CD14-positive monocyte (primary cell): ENCODE results near the gene LRP6. TPM values are rescaled to one million over a fixed set of nuclear protein-coding genes. Genes with fewer than 3 reads are reported as not detected.

Source experiments
- DNase-seq, 3 donors: peaks; one replicate each; pipeline ENCODE4 v3.0.0-alpha.2; 2011 to 2022
- H2AFZ ChIP-seq: 2 replicates; pipeline ENCODE4 v1.6.0; 2012; ENCODE audit warnings: mild to moderate bottlenecking, low read depth, low read length, inconsistent platforms; ENCODE audit not compliant: insufficient read depth, poor library complexity, severe bottlenecking
- H3K27ac ChIP-seq, 2 donors: 1 replicate in 1 of 2; 2 replicates in 1 of 2; pipeline ENCODE4 v1.5.1; 2012 to 2013; ENCODE audit warnings: low read length in 2 of 2, control low read depth in 1 of 2, inconsistent platforms in 1 of 2, low read depth in 1 of 2, mild to moderate bottlenecking in 1 of 2
- H3K27me3 ChIP-seq, 2 donors: one replicate each; pipeline versions ENCODE4 v1.6.0 to v1.6.1; 2011 to 2013; ENCODE audit warnings: low read length in 2 of 2; ENCODE audit not compliant: control insufficient read depth in 2 of 2, insufficient read depth in 2 of 2
- H3K36me3 ChIP-seq, 2 donors: replicated peaks in 1 of 2; 1 replicate in 1 of 2; 2 replicates in 1 of 2; pipeline versions ENCODE4 v1.5.1 to v1.6.1; 2012 to 2013; ENCODE audit warnings: low read length in 2 of 2, control low read depth in 1 of 2, inconsistent platforms in 1 of 2, mild to moderate bottlenecking in 1 of 2; ENCODE audit not compliant: insufficient read depth in 2 of 2, control insufficient read depth in 1 of 2
- H3K4me1 ChIP-seq, 2 donors: 1 replicate in 1 of 2; 2 replicates in 1 of 2; pipeline versions ENCODE4 v1.5.1 to v1.6.1; 2012 to 2013; ENCODE audit warnings: low read length in 2 of 2, control low read depth in 1 of 2, inconsistent platforms in 1 of 2, mild to moderate bottlenecking in 1 of 2, moderate library complexity in 1 of 2; ENCODE audit not compliant: insufficient read depth in 2 of 2, control insufficient read depth in 1 of 2
- H3K4me2 ChIP-seq: replicated peaks from 2 replicates; pipeline ENCODE3; 2012; ENCODE audit warnings: low read length, moderate library complexity, mild to moderate bottlenecking; ENCODE audit not compliant: poor library complexity, severe bottlenecking; ENCODE audit errors: extremely low read depth
- H3K4me3 ChIP-seq, 3 experiments: fragments of 200-600 bp in 1 of 3; sonication (generic) in 1 of 3; replicated peaks in 1 of 3; 1 replicate in 2 of 3; 2 replicates in 1 of 3; pipeline ENCODE4 v1.5.1; 2011 to 2013; ENCODE audit warnings: low read length in 3 of 3, mild to moderate bottlenecking in 3 of 3, control low read depth in 2 of 3, low read depth in 2 of 3, inconsistent platforms in 1 of 3, moderate library complexity in 1 of 3
- H3K79me2 ChIP-seq: 2 replicates; pipeline ENCODE4 v1.6.0; 2012; ENCODE audit warnings: mild to moderate bottlenecking, control low read depth, inconsistent platforms, low read length, moderate library complexity; ENCODE audit not compliant: insufficient read depth
- H3K9ac ChIP-seq: 2 replicates; pipeline ENCODE4 v1.6.0; 2017; ENCODE audit warnings: low read length, mild to moderate bottlenecking; ENCODE audit not compliant: insufficient read depth, poor library complexity, severe bottlenecking
- H3K9me3 ChIP-seq, 2 donors: replicated peaks in 1 of 2; 1 replicate in 1 of 2; 2 replicates in 1 of 2; pipeline versions ENCODE4 v1.5.1 to v1.6.1; 2012 to 2013; ENCODE audit warnings: low read length in 2 of 2, control low read depth in 1 of 2; ENCODE audit not compliant: control insufficient read depth in 1 of 2, insufficient read depth in 1 of 2
- H4K20me1 ChIP-seq: 2 replicates; pipeline ENCODE4 v1.6.0; 2012; ENCODE audit warnings: mild to moderate bottlenecking, low read length, control low read depth, moderate library complexity; ENCODE audit not compliant: insufficient read depth
- H3K27ac Mint-ChIP-seq, 7 donors: one replicate each; pipeline ENCODE4 v1.8.0; 2020; ENCODE audit warnings: mild to moderate bottlenecking in 7 of 7, mixed read lengths in 7 of 7, moderate library complexity in 6 of 7, inconsistent platforms in 2 of 7
- H3K27me3 Mint-ChIP-seq, 3 donors: one replicate each; pipeline ENCODE4 v1.8.0; 2021 to 2022; ENCODE audit warnings: low read depth in 3 of 3, mild to moderate bottlenecking in 3 of 3, mixed read lengths in 3 of 3, moderate library complexity in 3 of 3, inconsistent platforms in 1 of 3
- H3K36me3 Mint-ChIP-seq, 2 donors: one replicate each; pipeline ENCODE4 v1.8.0; 2020; ENCODE audit warnings: mixed read lengths in 2 of 2, inconsistent platforms in 1 of 2, mild to moderate bottlenecking in 1 of 2
- H3K4me1 Mint-ChIP-seq: one replicate; pipeline ENCODE4 v1.8.0; 2020; ENCODE audit warnings: mild to moderate bottlenecking, mixed read lengths
- H3K4me3 Mint-ChIP-seq, 2 donors: one replicate each; pipeline ENCODE4 v1.8.0; 2020; ENCODE audit warnings: mild to moderate bottlenecking in 2 of 2, mixed read lengths in 2 of 2, moderate library complexity in 1 of 2
- H3K9me3 Mint-ChIP-seq, 7 donors: one replicate each; pipeline ENCODE4 v1.8.0; 2020 to 2022; ENCODE audit warnings: mixed read lengths in 7 of 7, mild to moderate bottlenecking in 6 of 7, moderate library complexity in 6 of 7, inconsistent platforms in 2 of 7
- CTCF ChIP-seq: fragments of 200-600 bp; IDR thresholded peaks from one replicate; pipeline ENCODE4 v1.8.0; 2022; ENCODE audit warnings: antibody characterized with exemption, mild to moderate bottlenecking
- WGBS: methylation state at CpG from one replicate; pipeline ENCODE4 v1.1.5; 2013; ENCODE audit warnings: missing lambda C conversion rate; ENCODE audit not compliant: insufficient coverage; 5-methylcytosine and 5-hydroxymethylcytosine counted together
- intact Hi-C, 2 donors: fragments of 100-400 bp; cut with micrococcal nuclease; formaldehyde crosslinking; loops; one replicate each; pipeline versions ENCODE4 v1.15.0 to v1.15.1; 2023
- polyA plus RNA-seq, 3 donors: library from polyadenylated mRNA; depleted of rRNA in 1 of 3; unstranded in 2 of 3; stranded (reverse) in 1 of 3; fragments of 300-500 nt in 2 of 3; fragments of >200 nt in 1 of 3; fragmentation: Illumina TruSeq in 2 of 3; gene quantifications; 1 replicate in 2 of 3; 2 replicates in 1 of 3; pipeline ENCODE4 v1.2.3, GENCODE V29; 2012 to 2021

Gene LRP6
- polyA plus RNA-seq, 3 donors, result 0.08 TPM; not detected in 2

- no peak for TF ChIP-seq CTCF
- Histone ChIP-seq H3K4me1 (no peaks in the 10 kb centered on the region), H4K20me1 (no peaks in the 10 kb centered on the region), H3K9ac (no peak overlapping the region), H3K36me3 (no peaks in the 10 kb centered on the region), H2AFZ (no peak overlapping the region), H3K4me2 (no peak overlapping the region), H3K79me2 (no peaks in the 10 kb centered on the region), H3K27ac (no peak overlapping the region), H3K27me3 (no peaks in the 10 kb centered on the region), H3K4me3 (no peak overlapping the region), H3K9me3 (peaks cover 0 to 7% of the 10 kb centered on the region in 2 donors)
- Mint-ChIP-seq H3K27ac (no peak overlapping the region), H3K4me3 (no peak overlapping the region), H3K36me3 (no peaks in the 10 kb centered on the region), H3K9me3 (peaks cover 0 to 14% (median 8%) of the 10 kb centered on the region in 7 donors), H3K27me3 (peaks cover 0 to 2% (median 0%) of the 10 kb centered on the region in 3 donors), H3K4me1 (no peaks in the 10 kb centered on the region)
- intact Hi-C loops, result no loop called here
- no peak for DNase-seq
- 100% methylated on average over 1 of the region's 4 CpGs for WGBS
Measured at GRCh38 chr12:12238605-12239004, 28.2 kb downstream of the LRP6 start.

GRCh38 chr12:12236896-12237295 is 29.9 kb downstream of the LRP6 start:
- Histone ChIP-seq H3K9ac (no peak overlapping the region), H3K36me3 (no peaks in the 10 kb centered on the region), H3K4me1 (no peaks in the 10 kb centered on the region), H3K9me3 (peaks cover 0 to 7% of the 10 kb centered on the region in 2 donors), H2AFZ (no peak overlapping the region), H3K4me3 (no peak overlapping the region), H4K20me1 (no peaks in the 10 kb centered on the region), H3K79me2 (no peaks in the 10 kb centered on the region), H3K27me3 (no peaks in the 10 kb centered on the region), H3K27ac (no peak overlapping the region), H3K4me2 (no peak overlapping the region)
- TF ChIP-seq CTCF, result no peak
- intact Hi-C loops, result no loop called here
- Mint-ChIP-seq H3K4me1 (no peaks in the 10 kb centered on the region), H3K9me3 (peaks cover 0 to 16% (median 8%) of the 10 kb centered on the region in 7 donors), H3K4me3 (no peak overlapping the region), H3K36me3 (no peaks in the 10 kb centered on the region), H3K27me3 (peaks cover 0 to 2% (median 0%) of the 10 kb centered on the region in 3 donors), H3K27ac (no peak overlapping the region)
- DNase-seq, result no peak
